GM19372 (cell line): Measurements from ENCODE around the gene MINK1.

Experiments used
- ATAC-seq: cut with Tn5 transposase; IDR thresholded peaks from one replicate; pipeline ENCODE4 v1.9.1; 2021; ENCODE audit warnings: mild to moderate bottlenecking, low read depth, moderate library complexity; ENCODE audit not compliant: unreplicated experiment

The MINK1 gene

DNA sequence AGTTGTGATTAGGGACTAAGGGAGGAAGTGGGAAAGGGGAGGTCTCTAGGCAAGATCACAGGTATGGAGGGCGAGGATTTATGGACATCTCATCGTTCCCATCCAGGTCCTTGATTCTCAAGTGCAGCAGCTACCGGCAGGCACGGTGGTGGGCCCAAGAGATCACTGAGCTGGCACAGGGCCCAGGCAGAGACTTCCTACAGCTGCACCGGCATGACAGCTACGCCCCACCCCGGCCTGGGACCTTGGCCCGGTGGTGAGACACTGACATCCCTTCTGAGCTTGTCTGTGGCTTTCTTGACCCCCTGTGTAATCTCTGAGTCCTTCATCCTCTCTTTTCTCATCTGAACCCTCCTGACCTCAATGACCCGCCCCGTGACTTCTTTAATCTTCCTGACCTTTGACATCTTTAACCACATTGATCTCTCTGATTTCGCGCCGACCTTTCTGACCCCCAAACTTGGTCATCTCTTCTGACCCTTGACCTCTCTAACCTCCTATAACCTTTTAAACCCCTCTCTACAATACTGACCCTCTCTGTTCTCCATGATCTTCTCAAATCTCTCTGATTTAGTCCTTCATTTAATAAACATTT lies 22.3 kb upstream of the MINK1 start:
- no peak for ATAC-seq

DNA sequence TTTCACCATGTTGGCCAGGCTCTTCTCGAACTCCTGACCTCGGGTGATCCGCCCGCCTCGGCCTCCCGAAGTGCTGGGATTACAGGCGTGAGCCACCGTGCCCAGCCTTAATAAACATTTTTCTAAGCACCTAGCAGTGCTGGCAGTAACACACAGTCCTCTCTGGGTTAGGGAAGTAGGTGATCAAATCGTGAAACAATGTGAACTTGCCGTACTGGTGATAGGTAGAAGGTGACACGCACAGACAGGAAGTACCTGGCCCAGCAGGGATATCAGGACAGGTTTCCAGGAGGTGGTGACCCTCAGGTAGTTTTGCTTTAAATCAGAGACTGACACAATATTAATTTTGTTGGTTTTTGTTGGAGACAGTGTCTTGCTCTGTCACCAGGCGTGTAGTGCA lies 21.7 kb upstream of the MINK1 start:
- no peak for ATAC-seq

DNA sequence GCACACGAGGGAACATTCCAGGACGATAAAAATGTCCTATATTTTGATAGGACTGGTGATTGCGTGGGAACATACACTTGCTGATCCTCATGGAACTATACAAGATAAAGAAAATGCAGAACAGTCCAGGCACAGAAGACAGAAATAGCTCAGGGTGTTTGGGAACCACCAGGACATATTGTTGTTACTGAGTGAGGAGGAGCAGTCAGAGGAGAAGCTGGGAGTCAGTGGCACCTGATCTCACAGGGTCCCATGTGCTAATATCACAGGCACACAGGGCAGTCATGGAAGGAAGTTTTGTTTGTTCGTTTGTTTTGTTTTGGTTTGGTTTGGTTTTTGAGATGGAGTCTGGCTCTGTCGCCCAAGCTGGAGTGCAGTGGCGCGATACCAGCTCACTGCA lies 20.4 kb upstream of the MINK1 start:
- no peak for ATAC-seq

DNA sequence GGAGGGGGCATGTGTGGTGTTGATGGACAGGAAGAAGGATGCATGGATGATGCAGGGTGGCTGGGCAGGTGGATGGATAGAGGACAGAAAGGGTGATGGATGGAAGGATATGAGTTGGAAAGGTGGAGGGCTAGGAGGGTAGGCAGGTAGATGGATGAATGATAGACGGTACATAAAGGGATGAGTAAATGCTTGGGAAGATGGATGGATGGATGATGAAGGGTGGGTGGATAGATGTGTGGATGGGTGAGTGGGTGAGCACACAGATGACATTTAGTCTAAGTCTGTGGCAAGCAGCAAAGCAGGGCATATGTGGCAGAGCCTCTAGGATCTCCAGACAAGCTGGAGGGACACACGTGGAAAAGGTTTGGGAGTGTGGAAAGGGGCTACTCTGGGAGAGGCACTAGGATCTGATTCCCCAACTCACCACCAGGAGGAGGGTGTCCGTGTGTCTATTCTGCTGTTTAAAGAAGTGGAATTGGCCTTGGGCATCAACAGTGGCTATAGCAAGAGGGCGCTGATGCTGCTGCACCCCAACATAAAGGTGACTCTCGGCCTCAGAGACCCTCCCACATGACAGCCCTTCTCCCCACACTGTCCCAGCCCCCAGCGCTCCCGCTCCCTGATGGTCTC lies 18.0 kb upstream of the MINK1 start:
- no peak for ATAC-seq

DNA sequence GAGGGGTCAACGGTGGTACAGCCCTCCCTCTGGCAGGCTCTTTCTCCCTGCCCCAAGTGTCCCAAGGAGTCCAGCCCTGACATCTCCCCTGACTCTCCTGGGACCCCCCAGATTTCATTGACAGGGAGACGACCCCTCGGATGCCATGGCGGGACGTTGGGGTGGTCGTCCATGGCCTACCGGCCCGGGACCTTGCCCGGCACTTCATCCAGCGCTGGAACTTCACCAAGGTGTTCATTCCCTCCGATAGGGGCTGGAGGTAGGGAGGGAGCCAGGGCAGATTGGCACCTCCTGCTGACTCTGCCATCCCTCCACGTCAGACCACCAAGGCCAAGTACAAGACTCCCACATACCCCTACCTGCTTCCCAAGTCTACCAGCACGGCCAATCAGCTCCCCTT lies 16.3 kb upstream of the MINK1 start:
- ATAC-seq: no peak

DNA sequence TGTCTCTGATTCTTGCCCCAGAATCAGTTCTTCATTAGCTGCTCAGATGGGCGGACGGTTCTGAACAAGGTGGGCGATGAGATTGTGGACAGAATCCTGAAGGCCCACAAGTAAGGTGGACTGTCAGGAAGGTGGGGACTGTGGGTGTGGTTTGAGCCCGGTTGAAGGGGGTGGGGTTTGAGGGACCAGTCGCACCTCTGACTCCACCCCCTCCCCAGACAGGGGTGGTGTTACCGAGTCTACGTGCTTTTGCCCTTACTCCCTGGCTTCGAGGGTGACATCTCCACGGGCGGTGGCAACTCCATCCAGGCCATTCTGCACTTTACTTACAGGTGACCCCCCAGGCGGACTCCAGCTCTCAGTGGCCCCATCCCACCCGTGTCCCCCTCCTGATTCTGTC lies 14.9 kb upstream of the MINK1 start:
- ATAC-seq: no peak

DNA sequence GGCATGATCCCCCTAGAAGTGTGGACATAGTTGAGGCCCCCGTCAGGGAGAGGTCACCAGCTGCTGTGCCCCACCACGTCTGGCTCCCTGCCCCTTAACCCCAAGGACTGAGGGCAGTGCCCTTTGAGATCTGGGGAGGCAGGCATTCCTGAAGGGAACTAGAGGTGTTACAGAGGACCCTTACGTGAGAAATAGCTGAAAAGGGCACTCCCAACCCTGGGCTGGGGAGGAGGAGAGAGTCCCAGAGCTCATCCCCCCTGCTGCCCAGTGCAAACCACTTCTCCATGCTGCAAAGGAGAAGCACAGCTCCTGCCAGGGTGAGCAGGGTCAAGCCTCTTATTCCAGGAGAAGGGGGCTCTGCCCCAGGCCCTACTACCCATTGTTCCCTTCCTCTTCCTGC lies 10.3 kb upstream of the MINK1 start:
- no peak for ATAC-seq

DNA sequence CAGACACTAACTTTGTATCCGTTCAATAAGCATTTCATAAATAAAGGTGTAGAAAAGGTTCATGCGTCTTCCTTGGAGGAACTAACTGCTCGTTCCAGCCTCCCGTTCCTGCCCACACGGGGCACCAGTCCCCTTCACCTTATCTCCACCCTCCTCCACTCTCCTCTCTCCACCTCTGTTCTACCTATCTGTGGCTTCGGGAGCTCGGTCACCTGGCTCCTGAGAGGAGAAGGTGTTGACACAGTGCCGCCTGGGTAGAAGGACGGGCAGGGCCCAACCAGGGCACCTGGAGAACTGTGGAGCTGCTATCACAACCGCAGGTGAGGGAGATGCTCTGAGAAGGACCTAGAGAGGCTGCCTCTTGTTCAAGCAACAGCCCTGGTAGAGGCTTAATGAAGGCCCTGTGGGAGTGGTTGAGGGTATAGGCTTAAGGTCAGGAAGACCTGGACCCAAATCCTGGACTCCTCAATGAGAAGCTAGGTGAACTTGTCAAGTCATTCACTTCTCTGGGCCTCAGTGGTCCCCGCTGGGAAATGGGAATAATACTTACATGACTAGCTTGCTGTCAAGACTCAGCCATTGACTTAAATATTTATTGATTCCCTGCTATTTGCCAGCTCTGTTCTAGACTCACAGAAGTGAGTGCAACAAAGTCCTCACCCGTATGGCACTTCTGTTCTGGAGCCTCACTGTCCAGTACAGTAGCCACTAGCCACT lies 9.6 kb upstream of the MINK1 start:
- ATAC-seq: no peak

DNA sequence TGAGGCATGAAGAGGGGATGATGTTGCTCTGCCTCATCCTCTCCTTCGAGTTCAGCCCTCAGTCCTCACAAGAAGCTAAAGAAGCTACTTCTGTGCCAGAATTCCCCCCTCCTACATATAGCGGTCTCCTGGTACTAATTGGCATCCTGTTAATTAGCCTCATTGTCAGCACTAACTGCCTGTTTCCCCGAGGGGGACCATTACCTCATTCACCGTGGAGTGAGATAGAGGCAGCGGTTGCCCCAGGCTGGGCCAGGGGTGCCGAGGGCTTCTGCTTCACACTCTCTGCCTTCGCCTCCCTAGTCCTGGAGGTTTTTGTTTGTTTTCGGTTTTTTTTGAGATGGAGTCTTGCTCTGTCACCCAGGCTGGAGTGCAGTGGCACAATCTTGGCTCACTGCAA lies 5.7 kb upstream of the MINK1 start:
- no peak for ATAC-seq

DNA sequence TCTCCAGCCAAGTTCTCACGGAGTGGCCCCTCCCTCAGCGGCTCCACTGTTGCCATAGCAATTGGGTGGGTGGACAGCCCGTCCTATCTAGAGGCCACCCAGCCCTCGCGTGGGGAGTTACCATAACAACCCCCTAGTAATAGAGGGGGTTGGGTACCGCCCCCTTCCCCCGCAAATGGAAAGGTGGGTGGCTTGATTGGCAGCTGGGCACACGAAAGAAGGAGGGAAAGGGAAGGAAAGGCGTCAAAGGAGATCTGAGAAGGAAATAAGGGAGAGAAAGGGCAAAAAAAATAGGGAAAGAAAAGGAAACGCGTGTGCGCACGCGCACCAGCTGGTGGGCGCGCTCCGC lies 337 bp upstream of the MINK1 start:
- ATAC-seq: peak; percentile 13

DNA sequence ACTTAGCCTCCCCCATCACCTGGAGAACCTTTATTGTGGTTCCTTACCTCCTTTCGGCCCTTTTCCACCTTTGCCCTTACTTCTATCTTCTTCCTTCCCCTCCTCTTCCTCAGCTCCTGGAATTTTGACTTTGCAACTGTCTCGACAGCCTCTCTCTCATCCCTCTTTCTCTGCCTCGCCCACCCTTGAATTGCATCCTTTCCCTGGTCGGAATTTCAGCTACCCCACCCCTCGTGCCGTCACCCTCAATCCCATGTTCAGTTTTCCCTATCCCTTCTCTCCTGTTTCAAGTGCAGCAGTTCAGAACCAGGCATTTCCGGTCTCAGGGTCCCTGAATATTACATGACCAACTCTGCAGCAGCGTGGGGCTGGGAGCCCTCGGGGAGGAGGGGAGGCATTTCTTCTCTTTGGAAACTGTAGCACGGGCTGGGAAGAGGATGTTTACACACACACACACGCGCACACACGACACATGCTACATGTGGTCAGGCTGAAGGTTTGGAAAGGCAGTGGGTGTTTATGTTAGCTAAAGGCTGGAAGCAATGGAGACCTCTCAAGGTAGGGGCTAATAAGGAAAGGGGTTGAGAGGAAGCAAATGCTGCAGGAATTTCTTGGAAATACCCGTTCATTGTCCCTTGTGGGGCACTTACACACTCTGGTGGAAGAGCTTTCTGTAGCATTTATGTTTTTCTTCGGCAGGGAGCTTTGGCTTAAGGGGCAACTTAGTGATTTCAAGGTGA lies 971 bp downstream of the MINK1 start:
- ATAC-seq: no peak

DNA sequence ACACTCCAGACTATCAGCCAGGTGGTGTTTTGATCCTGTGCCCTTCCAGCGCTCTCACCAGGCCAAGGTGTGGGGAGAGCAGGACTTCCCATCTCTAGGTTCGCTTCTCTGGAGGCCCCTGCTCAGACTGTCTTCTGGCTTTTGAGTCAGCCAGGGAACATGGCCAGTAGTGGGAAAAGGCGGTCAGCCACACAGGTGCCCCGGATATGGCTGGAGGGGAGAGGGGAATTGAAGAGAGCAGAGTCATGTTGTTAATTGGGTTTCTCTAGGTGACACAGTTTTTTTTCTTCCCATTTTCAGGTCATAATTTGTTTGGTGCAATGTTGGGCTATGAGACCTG lies 1.5 kb downstream of the MINK1 start:
- no peak for ATAC-seq

DNA sequence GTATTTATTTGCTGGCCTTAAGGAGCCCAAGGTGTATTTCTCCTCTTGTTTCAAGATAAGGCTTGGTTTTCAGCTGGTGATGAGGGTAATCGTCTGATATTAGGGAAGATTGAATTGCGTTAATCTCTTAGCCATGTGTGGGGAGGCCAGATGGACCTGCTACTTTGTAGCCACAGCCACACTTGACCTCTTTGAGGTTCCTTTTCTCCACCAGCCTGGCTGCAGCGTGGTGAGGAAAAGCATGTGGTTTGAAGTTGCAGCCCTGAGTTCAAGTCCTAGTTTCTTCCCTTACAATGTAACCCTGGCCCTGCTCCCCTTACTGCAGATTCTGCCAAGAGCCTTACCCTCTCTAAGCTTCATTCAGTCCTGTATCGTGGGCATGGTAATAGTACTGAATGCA lies 3.1 kb downstream of the MINK1 start:
- ATAC-seq: no peak

DNA sequence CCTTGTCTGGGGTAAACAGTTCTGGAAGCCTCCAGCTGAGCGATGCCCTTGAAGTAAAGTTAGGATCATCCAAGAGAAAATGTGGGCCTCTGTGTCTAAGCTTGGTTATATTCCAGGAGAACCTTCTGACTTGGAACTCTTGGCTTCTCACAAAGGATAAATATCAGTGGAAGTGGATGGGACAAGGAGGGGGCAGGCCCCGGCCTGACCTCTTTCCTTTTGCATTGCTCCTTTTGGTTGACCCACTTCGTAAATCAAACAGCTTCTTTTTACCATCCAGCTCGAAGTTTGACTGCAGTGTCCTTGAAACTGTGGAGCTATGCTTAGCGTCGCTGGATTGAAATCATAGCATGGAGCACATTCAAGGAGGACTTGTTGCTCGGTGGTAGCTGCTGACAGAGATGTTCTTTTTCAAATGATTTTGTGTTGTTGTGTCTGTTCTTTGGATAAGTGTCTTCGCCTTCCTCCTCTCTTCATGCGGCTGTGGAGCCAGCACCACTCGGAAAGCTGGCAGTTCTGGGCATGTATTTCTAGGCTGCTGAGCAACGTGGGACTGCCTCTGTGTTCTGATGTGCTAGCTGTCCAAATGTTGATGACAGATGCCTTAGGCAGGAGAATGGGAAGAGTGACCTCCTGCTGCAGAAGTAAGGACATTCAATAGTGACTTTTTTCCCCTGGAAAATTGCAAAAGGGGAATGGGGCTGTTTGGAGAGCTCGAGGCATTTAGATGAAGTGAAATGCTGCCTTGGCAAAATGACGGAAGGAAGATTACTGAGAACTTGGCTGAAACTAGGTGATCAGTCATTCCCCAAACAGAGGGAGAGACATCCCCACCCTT lies 4.5 kb downstream of the MINK1 start:
- ATAC-seq: no peak

DNA sequence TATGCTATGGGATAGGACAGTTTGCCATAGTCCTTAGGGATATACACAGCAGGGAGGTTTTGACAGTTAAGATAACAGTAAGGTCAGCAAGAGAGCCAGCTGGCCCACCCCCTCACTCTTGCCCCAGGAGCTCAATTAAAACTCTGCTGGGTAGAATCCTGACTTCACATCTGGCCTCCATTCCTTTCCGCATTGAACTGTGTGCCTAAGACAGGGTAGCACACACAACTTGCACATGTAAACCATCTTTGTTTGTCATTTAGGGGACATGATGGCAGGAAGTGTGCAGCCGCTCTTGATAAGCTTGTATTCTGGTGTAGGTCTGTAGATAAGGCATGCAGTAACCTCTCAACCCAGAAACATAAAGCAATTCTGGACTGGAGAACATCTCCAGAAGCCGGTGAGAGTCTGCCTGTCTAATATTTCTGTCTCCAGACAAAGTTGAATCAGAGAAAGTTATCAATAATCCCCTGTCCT lies 5.2 kb downstream of the MINK1 start:
- ATAC-seq: no peak

DNA sequence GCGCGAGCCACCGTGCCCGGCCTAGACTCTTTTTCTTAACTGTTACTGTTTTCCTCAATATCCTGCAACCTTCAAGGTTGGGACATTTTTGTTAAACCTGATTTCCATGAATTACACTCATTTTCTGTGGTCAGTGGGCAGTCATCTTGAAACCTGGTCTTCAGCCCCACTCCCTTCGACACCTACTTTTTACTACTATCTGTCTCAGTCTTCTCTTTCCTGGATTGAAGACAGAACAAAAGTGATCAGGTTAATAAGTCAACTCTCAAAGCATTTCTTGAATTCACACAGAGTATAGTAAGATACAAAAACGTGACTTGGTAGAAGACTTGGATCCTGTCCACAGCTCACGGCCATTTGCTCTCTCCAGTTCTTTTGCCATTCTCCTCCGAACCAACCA lies 6.1 kb downstream of the MINK1 start:
- no peak for ATAC-seq

DNA sequence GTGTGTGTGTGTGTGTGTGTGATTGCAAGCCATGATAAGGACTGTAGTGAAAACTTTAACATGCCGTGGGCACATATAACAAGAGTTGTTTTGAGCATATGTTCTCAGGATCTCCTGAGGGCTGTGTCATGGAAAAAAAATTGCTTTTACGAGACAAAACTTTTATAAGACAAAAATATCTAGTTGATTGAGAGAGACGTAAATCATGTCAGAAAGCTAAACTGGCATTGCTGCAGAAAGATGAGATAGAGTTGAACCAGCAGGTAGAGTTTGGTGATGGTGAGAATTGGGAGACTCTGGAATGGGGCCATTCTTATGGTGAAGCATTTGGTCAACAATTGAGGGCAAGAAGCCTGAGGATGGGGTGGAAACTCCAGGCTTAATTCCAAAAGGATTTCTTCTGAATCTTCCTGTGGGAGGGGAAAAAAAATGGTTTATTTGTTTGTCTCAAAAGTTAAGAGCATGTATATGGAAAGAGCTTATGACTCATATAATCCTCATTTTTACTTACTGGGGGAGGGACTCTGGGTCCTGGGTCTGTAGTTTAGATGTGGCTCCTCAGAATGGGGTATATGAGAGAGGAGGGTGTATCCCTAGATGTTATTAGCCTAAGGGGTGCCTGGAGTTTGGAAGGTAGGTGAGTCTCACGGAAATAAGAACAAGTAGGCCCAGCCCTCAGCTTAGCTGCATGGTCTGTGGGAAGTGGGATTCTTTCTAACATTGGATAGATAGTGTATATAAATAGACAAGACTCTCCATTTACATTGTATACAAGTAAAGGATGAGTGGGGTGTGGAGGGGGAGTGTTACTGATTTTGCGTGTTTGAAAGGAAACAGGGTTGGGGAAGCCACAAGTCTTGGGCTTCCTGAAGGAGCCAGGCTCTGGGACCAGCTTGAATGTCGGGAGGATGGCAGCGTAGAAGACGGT lies 7.1 kb downstream of the MINK1 start:
- ATAC-seq: no peak

DNA sequence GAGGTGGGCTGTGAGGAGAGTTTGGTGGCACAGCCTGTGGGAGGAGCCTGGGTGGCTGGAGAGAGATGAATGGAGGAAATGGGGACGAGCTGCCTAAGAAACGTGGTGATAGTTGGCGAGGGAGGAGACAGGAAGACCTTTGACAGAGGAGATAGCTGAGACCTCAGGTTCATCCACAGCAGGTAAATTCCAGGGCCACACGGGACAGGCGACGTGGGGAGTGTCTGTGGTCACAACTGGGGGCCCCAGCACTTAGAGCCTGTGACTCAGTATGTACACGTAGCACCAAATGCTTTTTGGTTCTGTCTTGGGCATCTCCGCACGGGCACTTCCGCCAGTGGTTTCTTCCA lies 7.7 kb downstream of the MINK1 start:
- no peak for ATAC-seq

DNA sequence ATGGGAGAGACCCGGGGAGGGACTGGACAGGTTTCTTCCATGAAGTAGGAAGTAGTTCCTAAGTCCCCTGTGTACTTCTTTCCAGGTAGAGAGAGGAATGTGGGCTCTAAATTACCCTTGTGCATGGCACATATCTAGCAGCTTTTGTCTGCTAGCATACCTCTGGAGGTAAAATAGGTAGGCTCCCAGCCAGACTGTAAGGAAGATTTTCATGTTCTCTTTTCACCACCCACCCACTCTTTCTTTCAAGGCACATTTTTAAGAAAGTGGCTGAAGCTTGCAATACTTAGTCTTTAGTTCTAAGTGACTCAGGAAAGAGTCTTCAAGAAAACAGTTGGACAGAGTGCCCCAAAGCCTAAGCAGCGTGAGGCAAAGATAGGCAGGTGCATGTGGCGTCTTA lies 9.2 kb downstream of the MINK1 start:
- ATAC-seq: no peak
